ENCODE results near the gene SELENOH. TPM values are rescaled to one million over a fixed set of nuclear protein-coding genes. Genes with fewer than 3 reads are reported as not detected.
"Not testable (repeated sequence)": the region's sequence is repeated elsewhere in the genome, so short reads cannot be mapped to it uniquely, and the experiment has no call there.

The SELENOH gene
- 97.5 TPM for polyA plus RNA-seq (2013, experiment 1 of 2; ENCODE audit: insufficient read length)
- 92.6 TPM for polyA plus RNA-seq (2013, experiment 2 of 2; ENCODE audit: insufficient read length)

- peak; percentile 98 for DNase-seq
Measured at GRCh38 chr11:57741132-57742086, at the start of gene SELENOH. SELENOH (plus strand) TSS chr11:57741491; CDS start chr11:57741596, 105 bp downstream.

GRCh38 chr11:57698843-57699365 lies 42.4 kb upstream of the SELENOH start:
- DNase-seq = no peak

- DNase-seq = no peak
Measured at GRCh38 chr11:57699813-57700212, 41.5 kb upstream of the SELENOH start.

- DNase-seq = no peak
Measured at GRCh38 chr11:57700425-57700824, 40.9 kb upstream of the SELENOH start.

GRCh38 chr11:57703341-57703740 lies 38.0 kb upstream of the SELENOH start:
- DNase-seq = no peak

- no peak for DNase-seq
Measured at GRCh38 chr11:57704932-57705331, 36.4 kb upstream of the SELENOH start.

- not testable (repeated sequence) for DNase-seq
Measured at GRCh38 chr11:57705432-57705831, 35.9 kb upstream of the SELENOH start.

GRCh38 chr11:57709802-57710367 lies 31.4 kb upstream of the SELENOH start:
- no peak for DNase-seq

- DNase-seq = peak; percentile 61
Measured at GRCh38 chr11:57711414-57712255, 29.7 kb upstream of the SELENOH start, which contains the start of gene MED19. MED19 (minus strand) TSS chr11:57712215; CDS start chr11:57712179, 36 bp downstream.

- DNase-seq = peak; percentile 99
Measured at GRCh38 chr11:57712256-57713150, 28.8 kb upstream of the SELENOH start, which contains the start of gene TMX2. TMX2 (plus strand) TSS chr11:57712593; CDS start chr11:57712619, 26 bp downstream.

- DNase-seq = no peak
Measured at GRCh38 chr11:57713835-57714234, 27.5 kb upstream of the SELENOH start.

GRCh38 chr11:57716726-57717125 lies 24.6 kb upstream of the SELENOH start:
- DNase-seq = not testable (repeated sequence)

- DNase-seq = no peak
Measured at GRCh38 chr11:57727185-57727584, 14.1 kb upstream of the SELENOH start.

- DNase-seq = no peak
Measured at GRCh38 chr11:57728829-57729228, 12.5 kb upstream of the SELENOH start.

- DNase-seq = no peak
Measured at GRCh38 chr11:57729479-57729878, 11.8 kb upstream of the SELENOH start.

GRCh38 chr11:57732661-57733060 lies 8.6 kb upstream of the SELENOH start:
- no peak for DNase-seq

- DNase-seq = no peak
Measured at GRCh38 chr11:57735619-57736298, 5.5 kb upstream of the SELENOH start.

- no peak for DNase-seq
Measured at GRCh38 chr11:57742087-57742452, 779 bp downstream of the SELENOH start.

GRCh38 chr11:57744357-57744756 lies 3.1 kb downstream of the SELENOH start:
- DNase-seq = no peak

- no peak for DNase-seq
Measured at GRCh38 chr11:57745206-57745605, 3.9 kb downstream of the SELENOH start.

- DNase-seq = no peak
Measured at GRCh38 chr11:57746920-57747319, 5.6 kb downstream of the SELENOH start.

Data from fibroblast of skin of abdomen (primary cell).